Measurements from ENCODE around the gene KRT8.
"Not testable (repeated sequence)": the region's sequence is repeated elsewhere in the genome, so short reads cannot be mapped to it uniquely, and the experiment has no call there.

Gene KRT8

GRCh38 chr12:52873513-52873831 lies 31.4 kb downstream of the KRT8 start:
- no peak for DNase-seq

- no peak for DNase-seq
Observed at GRCh38 chr12:52872644-52873389, 32.1 kb downstream of the KRT8 start.

- no peak for DNase-seq
Observed at GRCh38 chr12:52871291-52872039, 33.4 kb downstream of the KRT8 start.

GRCh38 chr12:52870361-52871290 lies 34.2 kb downstream of the KRT8 start:
- DNase-seq, result peak; percentile 82

- DNase-seq, result peak; percentile 87
Observed at GRCh38 chr12:52867642-52868041, 37.2 kb downstream of the KRT8 start.

GRCh38 chr12:52867152-52867551 lies 37.7 kb downstream of the KRT8 start:
- no peak for DNase-seq

- DNase-seq, result peak; percentile 62
Observed at GRCh38 chr12:52865090-52865944, 39.6 kb downstream of the KRT8 start.

- DNase-seq, result no peak
Observed at GRCh38 chr12:52862023-52862422, 42.9 kb downstream of the KRT8 start.

GRCh38 chr12:52861511-52861910 lies 43.4 kb downstream of the KRT8 start:
- DNase-seq, result no peak

GRCh38 chr12:52860102-52860823 lies 44.6 kb downstream of the KRT8 start:
- peak; percentile 22 for DNase-seq

GRCh38 chr12:52857500-52857899 lies 47.4 kb downstream of the KRT8 start:
- DNase-seq, result no peak

GRCh38 chr12:52856787-52857186 lies 48.1 kb downstream of the KRT8 start:
- DNase-seq, result no peak

GRCh38 chr12:52856077-52856476 lies 48.8 kb downstream of the KRT8 start:
- DNase-seq, result not testable (repeated sequence)

- DNase-seq, result no peak
Observed at GRCh38 chr12:52851787-52852186, 53.1 kb downstream of the KRT8 start.

- no peak for DNase-seq
Observed at GRCh38 chr12:52850681-52851080, 54.2 kb downstream of the KRT8 start.

- DNase-seq, result no peak
Observed at GRCh38 chr12:52849511-52849910, 55.4 kb downstream of the KRT8 start.

GRCh38 chr12:52848661-52849255 lies 56.1 kb downstream of the KRT8 start, which contains the start of gene KRT78:
Gene KRT78 (minus strand): TSS chr12:52848994. CDS start chr12:52848930, 64 bp downstream.
- DNase-seq, result no peak

GRCh38 chr12:52847335-52848102 lies 57.4 kb downstream of the KRT8 start:
- DNase-seq, result no peak
